ENCODE measurements around the gene ZNF367.
A peak's percentile ranks its signal among the peaks of the same experiment; 100 is the strongest.
"Not testable (repeated sequence)": the region's sequence is repeated elsewhere in the genome, so short reads cannot be mapped to it uniquely, and the experiment has no call there.

The ZNF367 gene

DNA sequence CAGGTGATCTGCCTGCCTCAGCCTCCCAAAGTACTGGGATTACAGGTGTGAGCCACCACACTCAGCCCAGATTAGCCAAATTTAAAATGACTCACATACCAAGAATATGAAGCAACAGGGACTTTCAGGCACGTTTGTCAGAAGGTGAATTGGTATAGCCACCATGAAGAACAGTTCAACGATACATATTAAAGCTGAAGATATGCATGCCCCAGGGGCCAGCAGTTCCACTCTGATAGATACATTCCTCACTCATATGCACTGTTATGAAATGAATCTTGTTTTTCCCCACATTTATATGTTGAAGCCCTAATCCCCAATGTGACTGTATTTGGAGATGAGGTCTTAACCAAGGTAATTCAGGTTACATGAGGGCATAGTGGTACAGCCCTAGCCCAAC is 57.2 kb downstream of the ZNF367 start:
- DNase-seq = no peak

DNA sequence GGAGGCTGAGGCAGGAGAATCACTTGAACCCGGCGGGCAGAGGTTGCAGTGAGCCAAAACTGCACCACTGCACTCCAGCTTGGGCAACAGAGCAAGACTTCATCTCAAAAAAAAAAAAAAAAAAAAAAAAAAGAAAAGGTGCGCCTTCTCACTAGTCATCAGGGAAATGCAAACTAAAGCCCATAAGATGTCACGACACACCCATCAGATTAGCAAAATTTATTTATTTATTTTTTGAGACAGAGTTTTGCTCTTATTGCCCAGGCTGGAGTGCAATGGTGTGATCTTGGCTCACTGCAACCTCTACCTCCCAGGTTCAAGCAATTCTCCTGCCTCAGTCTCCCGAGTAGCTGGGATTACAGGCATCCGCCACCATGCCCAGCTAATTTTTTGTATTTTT is 57.6 kb downstream of the ZNF367 start:
- not testable (repeated sequence) for DNase-seq

DNA sequence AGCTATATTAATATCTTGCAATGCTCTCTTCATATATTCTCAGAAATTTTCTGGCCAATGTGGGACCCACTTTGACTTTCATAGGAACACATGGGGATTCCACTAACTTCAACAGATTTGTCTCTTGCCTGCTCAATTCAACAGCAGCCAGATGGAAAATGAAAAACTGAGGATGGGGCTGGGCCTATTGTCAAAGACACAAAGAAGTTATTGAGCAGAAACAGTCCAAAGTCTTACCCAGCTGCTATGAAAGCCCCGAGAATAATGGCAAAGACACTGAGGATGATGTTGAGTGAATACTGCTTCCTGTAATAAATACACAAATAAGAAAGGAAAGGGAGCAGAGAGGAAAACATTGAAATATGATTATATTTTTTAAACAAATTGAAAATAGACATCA is 67.3 kb downstream of the ZNF367 start:
- DNase-seq = no peak

DNA sequence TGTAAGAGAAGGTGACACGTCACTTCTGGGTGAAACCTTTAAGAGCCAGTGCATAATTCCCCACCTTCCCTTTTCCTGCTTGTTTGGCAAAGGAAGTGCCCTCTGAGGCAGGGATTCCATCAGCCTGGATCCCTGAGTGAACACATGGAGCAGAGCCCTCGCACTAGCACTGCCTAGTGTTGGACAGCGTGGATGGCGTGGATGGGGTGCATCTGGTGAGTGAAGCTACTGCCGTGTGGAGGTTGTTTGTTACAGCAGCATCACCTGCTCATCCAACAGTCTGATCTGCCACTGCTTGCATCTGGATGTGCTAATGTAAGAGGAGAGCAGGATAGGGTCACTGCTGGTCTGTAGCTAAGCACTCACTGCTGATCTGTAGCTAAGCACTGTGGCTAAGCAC is 69.9 kb downstream of the ZNF367 start:
- no peak for DNase-seq

DNA sequence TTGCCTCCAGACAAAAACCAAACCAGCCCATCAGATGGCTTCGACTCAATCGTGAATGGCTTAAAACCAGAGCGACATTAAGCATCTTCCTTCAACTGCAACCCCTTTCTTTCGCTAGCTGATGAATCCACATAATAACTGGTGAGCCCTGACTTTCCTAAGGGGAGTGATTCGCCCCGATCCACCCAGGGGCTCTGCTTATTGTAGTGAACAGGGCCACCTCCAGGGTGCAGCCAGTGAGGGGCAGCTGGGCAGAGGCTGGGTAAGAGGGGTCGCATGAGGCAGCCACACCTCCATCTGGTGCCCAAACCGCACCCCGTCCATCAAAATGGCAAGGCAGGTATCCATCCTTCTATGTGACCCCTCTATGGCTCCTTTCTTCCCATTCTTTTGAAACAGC is 72.6 kb downstream of the ZNF367 start:
- no peak for DNase-seq

DNA sequence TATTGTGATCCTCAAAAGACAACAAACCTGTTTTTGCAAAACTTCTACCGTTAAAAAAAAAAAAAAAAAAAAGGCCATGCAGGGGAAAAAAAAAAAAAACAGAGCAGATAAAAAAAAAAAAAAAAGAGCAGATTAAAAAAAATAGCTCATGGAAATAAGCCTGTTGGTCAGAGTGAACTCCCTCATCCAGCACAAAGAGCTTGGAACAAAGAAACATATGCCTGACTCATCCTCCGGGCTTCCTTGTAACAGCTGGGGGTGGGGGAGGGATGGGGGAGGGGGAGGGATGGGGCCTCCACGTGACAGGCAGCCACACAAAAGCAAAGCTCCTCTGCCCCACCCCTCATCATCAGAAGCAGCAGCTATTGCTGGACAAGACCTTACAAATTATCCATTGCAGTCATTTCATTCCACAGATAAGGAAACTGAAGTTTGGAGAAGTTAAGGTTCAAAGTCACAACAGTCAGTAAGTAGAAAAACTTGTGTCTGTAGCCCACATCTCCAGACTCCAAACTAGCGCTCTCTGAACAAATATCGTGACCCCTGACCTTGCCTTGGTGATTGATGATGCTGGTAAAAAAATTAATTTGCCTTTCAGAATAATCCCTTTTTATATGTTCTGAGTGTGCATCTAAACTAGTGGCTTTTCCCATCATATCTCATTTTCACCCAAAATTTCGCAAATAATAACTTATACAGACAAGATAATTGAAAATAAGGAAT is 73.6 kb downstream of the ZNF367 start:
- peak; percentile 79 for DNase-seq

DNA sequence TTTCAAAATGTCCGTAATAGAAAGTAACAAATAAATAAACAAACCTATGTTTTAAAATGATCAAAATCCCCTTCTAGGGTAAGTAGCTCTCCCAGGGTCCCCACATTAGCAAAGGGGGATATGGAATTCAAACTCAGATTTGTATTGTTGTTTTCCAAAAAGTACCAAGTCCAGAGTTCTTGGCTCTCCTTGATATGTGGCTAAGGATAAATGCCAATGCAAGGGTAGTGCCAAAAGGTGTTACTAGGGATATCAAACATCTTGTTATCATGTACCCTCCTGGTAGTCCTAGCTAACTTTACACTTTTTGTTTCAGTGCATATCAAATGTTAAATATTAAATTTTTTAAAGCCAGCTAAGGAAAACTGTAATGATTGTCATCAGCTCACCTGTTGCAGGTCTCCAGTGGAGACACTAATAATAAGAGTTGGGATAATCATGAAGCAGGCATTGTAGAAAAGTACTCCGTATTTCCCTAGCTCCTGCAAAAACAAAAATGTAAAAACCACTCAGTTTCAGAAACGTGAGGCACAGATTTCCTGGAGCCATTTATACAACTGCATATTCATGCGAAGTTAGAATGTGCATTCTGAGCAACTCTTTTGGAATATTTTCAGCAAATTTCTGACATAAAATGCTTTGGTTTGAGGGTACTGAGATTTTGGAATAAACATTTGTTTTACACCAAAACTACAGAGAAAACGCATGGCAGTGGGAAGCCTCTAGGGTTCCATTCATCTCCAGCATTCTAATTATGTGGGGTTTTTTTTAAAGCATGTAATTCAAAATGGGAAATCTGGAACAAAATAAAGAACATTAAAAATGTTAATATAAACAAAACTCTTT is 74.4 kb downstream of the ZNF367 start:
- DNase-seq = no peak

DNA sequence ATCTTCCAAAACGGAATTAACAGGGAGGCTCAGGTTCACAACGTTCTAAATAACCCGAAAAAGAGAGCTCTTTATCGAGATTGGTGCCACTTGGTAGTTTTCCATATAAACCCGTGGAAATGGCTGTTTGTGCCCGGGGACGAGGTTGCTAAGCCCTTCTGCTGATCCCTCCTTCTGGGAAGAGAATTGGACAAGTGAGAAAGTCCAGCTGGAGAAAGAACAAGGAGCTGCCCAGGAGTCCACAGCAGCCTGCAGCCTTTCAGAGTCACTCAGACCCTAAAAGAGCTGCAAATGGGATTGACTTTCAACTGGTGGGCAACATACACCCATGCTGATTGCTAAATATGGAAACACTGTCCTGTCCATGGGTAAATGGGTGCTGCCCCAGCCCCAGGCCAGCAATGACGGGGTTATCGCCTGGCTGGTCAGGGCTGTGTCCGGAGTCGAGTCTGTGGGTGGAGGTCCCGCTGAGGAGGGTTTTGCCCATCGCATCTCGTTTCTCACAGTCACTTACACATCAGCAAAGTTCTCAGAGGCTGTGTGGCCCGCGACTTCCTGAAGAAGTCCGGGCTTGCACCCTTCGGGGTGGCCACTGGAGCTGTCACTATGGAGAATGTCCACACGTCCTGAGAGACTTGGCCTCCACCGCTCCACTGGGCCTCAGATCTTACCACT is 75.5 kb downstream of the ZNF367 start:
- DNase-seq = no peak

DNA sequence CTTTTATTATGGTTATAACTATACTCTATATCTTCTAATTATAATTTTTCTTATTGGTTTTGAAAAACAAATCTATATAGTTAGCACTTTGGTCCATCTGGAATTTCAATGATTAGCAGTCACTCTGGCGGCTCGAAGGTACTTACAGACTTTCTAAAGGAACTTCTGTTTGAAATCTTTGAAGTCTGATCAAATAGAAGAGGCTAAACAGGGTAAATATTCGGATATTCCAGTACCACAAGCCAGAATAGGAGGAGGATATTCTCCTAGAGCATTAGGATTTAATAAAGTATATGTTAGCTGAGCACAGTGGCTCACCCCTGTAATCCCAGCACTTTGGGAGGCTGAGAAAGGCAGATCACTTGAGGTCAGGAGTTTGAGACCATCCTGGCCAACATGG is 77.5 kb downstream of the ZNF367 start:
- DNase-seq = no peak

DNA sequence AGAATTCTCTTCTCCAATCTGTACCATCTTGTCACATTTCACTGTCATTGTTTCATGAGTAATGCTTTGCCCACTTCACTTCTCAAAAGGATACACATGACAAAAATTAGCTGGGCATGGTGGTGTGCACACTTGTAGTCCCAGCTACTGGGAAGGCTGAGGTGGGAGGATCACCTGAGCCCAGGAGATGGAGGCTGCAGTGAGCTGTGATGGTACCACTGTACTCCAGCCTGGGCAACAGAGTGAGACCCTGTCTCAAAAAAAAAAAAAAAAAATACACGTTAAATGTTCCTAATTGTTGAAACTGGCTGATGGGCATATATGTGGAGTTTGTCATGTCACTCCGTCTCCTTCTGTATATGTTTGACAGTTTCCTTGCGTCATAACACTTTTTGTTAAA is 79.9 kb downstream of the ZNF367 start:
- no peak for DNase-seq

All from fibroblast of skin of scalp (primary cell).